ENCODE results near the gene RAI1.

RAI1 gene

GRCh38 chr17:17784657-17785267, 103.5 kb downstream of the RAI1 start:
- no peak overlapping the region for H3K27ac ChIP-seq (ENCODE audit: low read depth, low read length)
- no peak overlapping the region for H3K9ac ChIP-seq (ENCODE audit: low read depth in 1 of 2, low read length in 2 of 2)
- H3K4me1 ChIP-seq (ENCODE audit: control insufficient read depth in 1 of 2, insufficient read depth in 2 of 2, low read length in 2 of 2): peaks cover 16 to 33% of the 10 kb centered on the region in 2 donors
- peak overlapping the region in 1 of 2 donors; percentile 66 for H3K4me3 ChIP-seq (ENCODE audit: low read depth in 1 of 2, low read length in 2 of 2)
- H3K36me3 ChIP-seq (ENCODE audit: control insufficient read depth in 1 of 2, insufficient read depth in 2 of 2, low read length in 2 of 2): no peaks in the 10 kb centered on the region
- no peaks in the 10 kb centered on the region for H3K27me3 ChIP-seq (ENCODE audit: control insufficient read depth in 1 of 2, insufficient read depth in 2 of 2, low read length in 2 of 2)
- no peaks in the 10 kb centered on the region for H3K9me3 ChIP-seq (ENCODE audit: control insufficient read depth in 1 of 2, low read length in 2 of 2)

- Histone ChIP-seq H3K4me3 (ENCODE audit: low read depth in 1 of 2, low read length in 2 of 2) (no peak overlapping the region), H3K27ac (ENCODE audit: low read depth, low read length) (no peak overlapping the region)
Measured at GRCh38 chr17:17785407-17785806, 104.1 kb downstream of the RAI1 start.

GRCh38 chr17:17786998-17787397, 105.7 kb downstream of the RAI1 start:
- Histone ChIP-seq H3K27me3 (ENCODE audit: control insufficient read depth in 1 of 2, insufficient read depth in 2 of 2, low read length in 2 of 2) (no peaks in the 10 kb centered on the region), H3K4me3 (ENCODE audit: low read depth in 1 of 2, low read length in 2 of 2) (no peak overlapping the region), H3K4me1 (ENCODE audit: control insufficient read depth in 1 of 2, insufficient read depth in 2 of 2, low read length in 2 of 2) (peaks cover 29 to 33% of the 10 kb centered on the region in 2 donors), H3K9me3 (ENCODE audit: control insufficient read depth in 1 of 2, low read length in 2 of 2) (no peaks in the 10 kb centered on the region), H3K27ac (ENCODE audit: low read depth, low read length) (no peak overlapping the region), H3K9ac (ENCODE audit: low read depth in 1 of 2, low read length in 2 of 2) (no peak overlapping the region), H3K36me3 (ENCODE audit: control insufficient read depth in 1 of 2, insufficient read depth in 2 of 2, low read length in 2 of 2) (no peaks in the 10 kb centered on the region)

More at GRCh38 chr17:17785407-17785806, 104.1 kb downstream of the RAI1 start:
- Histone ChIP-seq H3K9me3 (ENCODE audit: control insufficient read depth in 1 of 2, low read length in 2 of 2) (no peaks in the 10 kb centered on the region), H3K4me1 (ENCODE audit: control insufficient read depth in 1 of 2, insufficient read depth in 2 of 2, low read length in 2 of 2) (peaks cover 23 to 40% of the 10 kb centered on the region in 2 donors), H3K9ac (ENCODE audit: low read depth in 1 of 2, low read length in 2 of 2) (no peak overlapping the region), H3K27me3 (ENCODE audit: control insufficient read depth in 1 of 2, insufficient read depth in 2 of 2, low read length in 2 of 2) (no peaks in the 10 kb centered on the region), H3K36me3 (ENCODE audit: control insufficient read depth in 1 of 2, insufficient read depth in 2 of 2, low read length in 2 of 2) (no peaks in the 10 kb centered on the region)

GRCh38 chr17:17787568-17787967, 106.3 kb downstream of the RAI1 start:
- H3K4me3 ChIP-seq (ENCODE audit: low read depth in 1 of 2, low read length in 2 of 2): no peak overlapping the region

GRCh38 chr17:17788967-17789366, 107.7 kb downstream of the RAI1 start:
- H3K36me3 ChIP-seq (ENCODE audit: control insufficient read depth in 1 of 2, insufficient read depth in 2 of 2, low read length in 2 of 2): peaks cover 2 to 6% of the 10 kb centered on the region in 2 donors
- H3K27me3 ChIP-seq (ENCODE audit: control insufficient read depth in 1 of 2, insufficient read depth in 2 of 2, low read length in 2 of 2): no peaks in the 10 kb centered on the region
- no peaks in the 10 kb centered on the region for H3K9me3 ChIP-seq (ENCODE audit: control insufficient read depth in 1 of 2, low read length in 2 of 2)
- no peak overlapping the region for H3K27ac ChIP-seq (ENCODE audit: low read depth, low read length)
- H3K9ac ChIP-seq (ENCODE audit: low read depth in 1 of 2, low read length in 2 of 2): no peak overlapping the region
- peaks cover 27 to 34% of the 10 kb centered on the region in 2 donors for H3K4me1 ChIP-seq (ENCODE audit: control insufficient read depth in 1 of 2, insufficient read depth in 2 of 2, low read length in 2 of 2)
- no peak overlapping the region for H3K4me3 ChIP-seq (ENCODE audit: low read depth in 1 of 2, low read length in 2 of 2)

More at GRCh38 chr17:17787568-17787967, 106.3 kb downstream of the RAI1 start:
- Histone ChIP-seq H3K9me3 (ENCODE audit: control insufficient read depth in 1 of 2, low read length in 2 of 2) (no peaks in the 10 kb centered on the region), H3K4me1 (ENCODE audit: control insufficient read depth in 1 of 2, insufficient read depth in 2 of 2, low read length in 2 of 2) (peaks cover 31 to 36% of the 10 kb centered on the region in 2 donors), H3K9ac (ENCODE audit: low read depth in 1 of 2, low read length in 2 of 2) (no peak overlapping the region), H3K27me3 (ENCODE audit: control insufficient read depth in 1 of 2, insufficient read depth in 2 of 2, low read length in 2 of 2) (no peaks in the 10 kb centered on the region), H3K27ac (ENCODE audit: low read depth, low read length) (no peak overlapping the region), H3K36me3 (ENCODE audit: control insufficient read depth in 1 of 2, insufficient read depth in 2 of 2, low read length in 2 of 2) (no peaks in the 10 kb centered on the region)

- H3K4me1 ChIP-seq (ENCODE audit: control insufficient read depth in 1 of 2, insufficient read depth in 2 of 2, low read length in 2 of 2): peaks cover 22 to 30% of the 10 kb centered on the region in 2 donors
- no peak overlapping the region for H3K9ac ChIP-seq (ENCODE audit: low read depth in 1 of 2, low read length in 2 of 2)
- no peak overlapping the region for H3K27ac ChIP-seq (ENCODE audit: low read depth, low read length)
- H3K27me3 ChIP-seq (ENCODE audit: control insufficient read depth in 1 of 2, insufficient read depth in 2 of 2, low read length in 2 of 2): no peaks in the 10 kb centered on the region
- H3K4me3 ChIP-seq (ENCODE audit: low read depth in 1 of 2, low read length in 2 of 2): no peak overlapping the region
- H3K9me3 ChIP-seq (ENCODE audit: control insufficient read depth in 1 of 2, low read length in 2 of 2): no peaks in the 10 kb centered on the region
- H3K36me3 ChIP-seq (ENCODE audit: control insufficient read depth in 1 of 2, insufficient read depth in 2 of 2, low read length in 2 of 2): peaks cover 3 to 11% of the 10 kb centered on the region in 2 donors
Measured at GRCh38 chr17:17789410-17789809, 108.2 kb downstream of the RAI1 start.

GRCh38 chr17:17789828-17790636, 108.8 kb downstream of the RAI1 start:
- Histone ChIP-seq H3K27ac (ENCODE audit: low read depth, low read length) (no peak overlapping the region), H3K27me3 (ENCODE audit: control insufficient read depth in 1 of 2, insufficient read depth in 2 of 2, low read length in 2 of 2) (no peaks in the 10 kb centered on the region), H3K36me3 (ENCODE audit: control insufficient read depth in 1 of 2, insufficient read depth in 2 of 2, low read length in 2 of 2) (peaks cover 3 to 17% of the 10 kb centered on the region in 2 donors), H3K9me3 (ENCODE audit: control insufficient read depth in 1 of 2, low read length in 2 of 2) (no peaks in the 10 kb centered on the region), H3K9ac (ENCODE audit: low read depth in 1 of 2, low read length in 2 of 2) (no peak overlapping the region), H3K4me3 (ENCODE audit: low read depth in 1 of 2, low read length in 2 of 2) (no peak overlapping the region), H3K4me1 (ENCODE audit: control insufficient read depth in 1 of 2, insufficient read depth in 2 of 2, low read length in 2 of 2) (peaks cover 17 to 23% of the 10 kb centered on the region in 2 donors)

GRCh38 chr17:17790637-17791464, 109.6 kb downstream of the RAI1 start:
- peaks cover 3 to 24% of the 10 kb centered on the region in 2 donors for H3K36me3 ChIP-seq (ENCODE audit: control insufficient read depth in 1 of 2, insufficient read depth in 2 of 2, low read length in 2 of 2)
- no peak overlapping the region for H3K9ac ChIP-seq (ENCODE audit: low read depth in 1 of 2, low read length in 2 of 2)
- H3K27ac ChIP-seq (ENCODE audit: low read depth, low read length): no peak overlapping the region
- peaks cover 17 to 20% of the 10 kb centered on the region in 2 donors for H3K4me1 ChIP-seq (ENCODE audit: control insufficient read depth in 1 of 2, insufficient read depth in 2 of 2, low read length in 2 of 2)
- no peak overlapping the region for H3K4me3 ChIP-seq (ENCODE audit: low read depth in 1 of 2, low read length in 2 of 2)
- no peaks in the 10 kb centered on the region for H3K27me3 ChIP-seq (ENCODE audit: control insufficient read depth in 1 of 2, insufficient read depth in 2 of 2, low read length in 2 of 2)
- no peaks in the 10 kb centered on the region for H3K9me3 ChIP-seq (ENCODE audit: control insufficient read depth in 1 of 2, low read length in 2 of 2)

- Histone ChIP-seq H3K27ac (ENCODE audit: low read depth, low read length) (no peak overlapping the region), H3K4me1 (ENCODE audit: control insufficient read depth in 1 of 2, insufficient read depth in 2 of 2, low read length in 2 of 2) (peaks cover 17 to 20% of the 10 kb centered on the region in 2 donors), H3K27me3 (ENCODE audit: control insufficient read depth in 1 of 2, insufficient read depth in 2 of 2, low read length in 2 of 2) (no peaks in the 10 kb centered on the region), H3K9me3 (ENCODE audit: control insufficient read depth in 1 of 2, low read length in 2 of 2) (no peaks in the 10 kb centered on the region), H3K9ac (ENCODE audit: low read depth in 1 of 2, low read length in 2 of 2) (no peak overlapping the region), H3K36me3 (ENCODE audit: control insufficient read depth in 1 of 2, insufficient read depth in 2 of 2, low read length in 2 of 2) (peaks cover 3 to 33% of the 10 kb centered on the region in 2 donors), H3K4me3 (ENCODE audit: low read depth in 1 of 2, low read length in 2 of 2) (no peak overlapping the region)
Measured at GRCh38 chr17:17792037-17792550, 110.8 kb downstream of the RAI1 start.

All from duodenal mucosa (tissue), 2 donors.